Measurements from ENCODE around the gene TTC3. TPM values are rescaled to one million over a fixed set of nuclear protein-coding genes. Genes with fewer than 3 reads are reported as not detected.

Gene TTC3
- total RNA-seq, 4 donors from 2014 or later, result 97.5 to 226 (median 144) TPM

DNA sequence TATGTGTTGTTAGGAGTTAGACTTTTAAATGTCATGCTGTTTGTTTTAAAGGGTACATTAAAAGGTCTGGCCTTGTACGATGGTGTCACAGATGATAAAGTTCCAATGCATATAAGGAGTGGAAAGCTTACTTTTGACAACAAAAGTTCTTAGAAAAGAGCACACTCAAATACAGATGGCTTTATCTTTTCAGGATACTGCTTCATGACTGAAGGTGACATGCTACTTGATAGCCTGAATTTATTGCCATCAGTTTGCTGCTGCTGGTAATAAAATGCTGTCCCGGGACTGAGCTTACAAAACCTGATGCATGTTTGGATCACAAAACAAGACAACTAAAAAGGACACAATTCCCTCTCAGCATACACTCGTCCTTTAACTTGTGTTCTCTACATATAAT is 84.9 kb downstream of the TTC3 start:
- no peaks in the 10 kb centered on the region for H3K9me3 ChIP-seq
- no peaks in the 10 kb centered on the region for H3K27me3 ChIP-seq
- no peak overlapping the region for H3K4me3 ChIP-seq
- H3K27ac ChIP-seq, result no peak overlapping the region
- no peak for TF ChIP-seq POLR2A (IDR thresholded peaks at IDR 0.05)
- TF ChIP-seq, protein P1, sequence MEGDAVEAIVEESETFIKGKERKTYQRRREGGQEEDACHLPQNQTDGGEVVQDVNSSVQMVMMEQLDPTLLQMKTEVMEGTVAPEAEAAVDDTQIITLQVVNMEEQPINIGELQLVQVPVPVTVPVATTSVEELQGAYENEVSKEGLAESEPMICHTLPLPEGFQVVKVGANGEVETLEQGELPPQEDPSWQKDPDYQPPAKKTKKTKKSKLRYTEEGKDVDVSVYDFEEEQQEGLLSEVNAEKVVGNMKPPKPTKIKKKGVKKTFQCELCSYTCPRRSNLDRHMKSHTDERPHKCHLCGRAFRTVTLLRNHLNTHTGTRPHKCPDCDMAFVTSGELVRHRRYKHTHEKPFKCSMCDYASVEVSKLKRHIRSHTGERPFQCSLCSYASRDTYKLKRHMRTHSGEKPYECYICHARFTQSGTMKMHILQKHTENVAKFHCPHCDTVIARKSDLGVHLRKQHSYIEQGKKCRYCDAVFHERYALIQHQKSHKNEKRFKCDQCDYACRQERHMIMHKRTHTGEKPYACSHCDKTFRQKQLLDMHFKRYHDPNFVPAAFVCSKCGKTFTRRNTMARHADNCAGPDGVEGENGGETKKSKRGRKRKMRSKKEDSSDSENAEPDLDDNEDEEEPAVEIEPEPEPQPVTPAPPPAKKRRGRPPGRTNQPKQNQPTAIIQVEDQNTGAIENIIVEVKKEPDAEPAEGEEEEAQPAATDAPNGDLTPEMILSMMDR (IDR thresholded peaks at IDR 0.05), result no peak
- peaks cover 0 to 11% (median 0%) of the 10 kb centered on the region in 4 donors for H3K4me1 ChIP-seq
- peaks cover 0 to 6% (median 0%) of the 10 kb centered on the region in 3 donors for H3K36me3 ChIP-seq
- DNase-seq, result no peak

DNA sequence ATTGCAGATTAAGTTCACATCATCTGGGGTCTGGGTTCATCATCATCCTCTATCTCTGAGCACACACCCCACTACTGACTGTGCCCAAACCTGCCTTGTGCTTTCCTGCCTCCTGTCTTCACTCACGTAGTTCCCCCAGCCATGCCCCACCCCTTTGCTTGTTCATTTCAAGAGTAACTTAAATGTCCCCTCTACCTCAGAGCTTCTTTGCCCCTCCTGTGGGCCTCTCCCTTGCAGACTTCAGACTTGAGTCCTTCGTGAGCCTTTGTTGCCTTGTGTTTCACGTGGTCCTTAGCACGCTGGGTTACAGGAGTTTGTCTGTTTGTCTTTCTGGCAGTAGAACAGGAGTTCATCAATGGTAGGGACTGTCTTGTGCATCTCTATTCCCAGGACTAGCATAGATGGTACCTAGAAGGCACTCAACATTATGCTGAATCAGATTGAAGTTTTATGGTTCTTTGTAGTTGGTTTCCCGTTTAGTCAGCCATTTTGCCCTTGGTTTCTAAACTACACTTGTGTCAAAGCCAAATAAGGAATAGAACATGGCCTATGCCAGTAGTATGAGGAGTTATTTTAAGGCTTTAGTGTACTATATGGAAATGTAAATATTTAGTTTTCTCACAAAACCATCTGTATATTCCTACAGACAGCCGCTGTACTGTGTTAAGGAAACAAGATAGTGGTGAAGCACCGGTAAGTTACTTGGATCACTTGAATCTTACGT is 86.2 kb downstream of the TTC3 start:
- Histone ChIP-seq H3K27ac (no peak overlapping the region), H3K27me3 (no peaks in the 10 kb centered on the region), H3K4me3 (no peak overlapping the region), H3K36me3 (peaks cover 0 to 18% (median 0%) of the 10 kb centered on the region in 3 donors), H3K9me3 (no peaks in the 10 kb centered on the region), H3K4me1 (peaks cover 0 to 3% (median 0%) of the 10 kb centered on the region in 4 donors)
- DNase-seq, result no peak
- no peak for TF ChIP-seq POLR2A (IDR thresholded peaks at IDR 0.05)
- TF ChIP-seq, protein P1 (IDR thresholded peaks at IDR 0.05), result no peak

DNA sequence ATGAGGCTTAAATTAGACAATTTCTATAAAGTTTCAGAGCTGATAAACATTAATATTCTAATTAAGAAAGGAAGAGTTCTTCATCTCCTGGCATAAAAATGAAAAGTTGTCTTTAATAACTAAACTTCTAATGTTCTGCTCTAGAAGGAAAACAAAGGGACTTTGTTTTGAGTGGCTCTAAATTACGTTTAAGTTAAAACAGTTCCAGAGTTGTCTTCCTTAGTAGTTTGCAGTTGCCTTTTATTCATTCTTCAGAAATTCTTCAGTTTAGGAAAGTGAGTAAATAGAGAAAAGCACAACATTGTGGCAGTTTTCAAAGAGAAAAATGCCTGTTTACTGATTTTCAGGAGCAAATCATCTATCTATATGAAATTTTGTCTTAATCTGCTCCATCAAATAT is 86.9 kb downstream of the TTC3 start:
- no peak overlapping the region for H3K4me3 ChIP-seq
- no peaks in the 10 kb centered on the region for H3K4me1 ChIP-seq
- no peak overlapping the region for H3K27ac ChIP-seq
- TF ChIP-seq POLR2A (IDR thresholded peaks at IDR 0.05), result no peak
- TF ChIP-seq, protein P1 (IDR thresholded peaks at IDR 0.05), result no peak
- peaks cover 0 to 25% (median 0%) of the 10 kb centered on the region in 3 donors for H3K36me3 ChIP-seq
- no peaks in the 10 kb centered on the region for H3K9me3 ChIP-seq
- H3K27me3 ChIP-seq, result no peaks in the 10 kb centered on the region
- no peak for DNase-seq

DNA sequence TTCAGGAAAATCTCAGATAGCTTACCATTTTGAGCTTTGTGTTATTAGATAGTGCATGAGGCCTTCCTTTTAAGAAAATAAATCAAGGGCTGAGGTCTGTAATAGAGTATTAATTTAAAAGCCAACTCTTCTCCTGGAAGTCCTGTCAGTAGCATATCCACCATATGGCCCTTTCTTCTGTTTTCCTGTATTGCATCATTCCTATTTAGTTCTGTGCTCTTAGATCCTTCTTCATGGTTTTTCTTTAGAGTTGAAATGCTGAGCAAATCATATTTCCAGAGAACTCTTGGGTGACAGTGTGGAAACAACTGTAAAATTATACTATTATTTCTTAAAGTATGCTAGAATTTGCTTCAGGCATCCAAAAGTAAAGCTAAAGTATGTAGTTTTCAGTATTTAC is 91.7 kb downstream of the TTC3 start:
- DNase-seq, result no peak
- Histone ChIP-seq H3K27ac (no peak overlapping the region), H3K27me3 (no peaks in the 10 kb centered on the region), H3K4me3 (no peak overlapping the region), H3K4me1 (no peaks in the 10 kb centered on the region), H3K36me3 (peaks cover 0 to 61% (median 0%) of the 10 kb centered on the region in 3 donors), H3K9me3 (no peaks in the 10 kb centered on the region)
- TF ChIP-seq, protein P1 (IDR thresholded peaks at IDR 0.05), result no peak
- TF ChIP-seq POLR2A (IDR thresholded peaks at IDR 0.05), result no peak

DNA sequence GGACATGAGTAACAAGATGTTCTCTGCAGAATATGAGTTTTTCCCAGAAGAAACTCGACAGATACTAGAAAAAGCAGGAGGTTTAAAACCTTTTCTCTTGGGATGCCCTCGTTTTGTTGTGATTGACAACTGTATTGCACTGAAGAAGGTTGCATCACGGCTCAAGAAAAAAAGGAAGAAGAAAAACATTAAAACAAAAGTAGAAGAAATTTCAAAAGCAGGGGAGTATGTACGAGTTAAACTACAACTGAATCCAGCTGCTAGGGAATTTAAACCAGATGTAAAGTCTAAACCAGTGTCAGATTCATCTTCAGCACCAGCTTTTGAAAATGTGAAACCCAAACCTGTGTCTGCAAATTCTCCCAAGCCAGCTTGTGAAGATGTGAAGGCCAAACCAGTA is 92.5 kb downstream of the TTC3 start:
- TF ChIP-seq POLR2A (IDR thresholded peaks at IDR 0.05), result no peak
- TF ChIP-seq, protein P1 (IDR thresholded peaks at IDR 0.05), result no peak
- Histone ChIP-seq H3K9me3 (no peaks in the 10 kb centered on the region), H3K4me3 (no peak overlapping the region), H3K27me3 (no peaks in the 10 kb centered on the region), H3K4me1 (no peaks in the 10 kb centered on the region), H3K36me3 (peaks cover 0 to 61% (median 0%) of the 10 kb centered on the region in 3 donors), H3K27ac (no peak overlapping the region)
- DNase-seq, result no peak
